Astrocyte of the cerebellum (primary cell): ENCODE data around the gene ZFP42.

ENCODE experiments used
- DNase-seq: peaks from one replicate; pipeline ENCODE4 v3.0.0-alpha.2; 2011; ENCODE audit warnings: low read depth
- H3K4me3 ChIP-seq: 2 replicates; pipeline ENCODE4 v1.5.1; 2011; ENCODE audit warnings: mild to moderate bottlenecking, low read depth, low read length, moderate library complexity
- in situ Hi-C: cut with HindIII; loops from 2 replicates; pipeline ENCODE4 v1.10.0; 2017; ENCODE audit warnings: low sequenced_read_pairs
- TF ChIP-seq, protein P1 (sequence below): IDR thresholded peaks from 2 replicates; pipeline ENCODE4 v1.5.1; 2012; ENCODE audit warnings: low read length, low read depth, moderate library complexity, mild to moderate bottlenecking; ENCODE audit errors: missing control alignments

Gene ZFP42

DNA sequence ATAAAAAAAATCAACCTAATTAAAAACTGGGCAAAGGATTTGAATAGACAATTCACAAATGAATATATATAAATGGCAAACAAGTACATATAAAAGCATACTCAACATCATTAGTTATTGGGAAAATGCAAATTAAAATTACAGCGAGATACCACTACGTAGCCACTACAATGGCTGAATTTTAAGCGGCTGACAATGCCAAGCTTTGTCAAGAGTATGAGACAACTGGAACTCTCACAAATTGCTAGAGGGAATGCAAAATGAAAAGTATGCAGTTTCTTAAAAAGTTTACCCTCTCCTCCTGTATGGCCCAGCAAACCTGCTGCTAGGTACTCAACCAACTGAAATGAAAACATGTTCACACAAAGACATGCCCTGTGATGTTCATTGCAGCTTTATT is 34.8 kb downstream of the ZFP42 start:
- no peak overlapping the region for H3K4me3 ChIP-seq
- TF ChIP-seq, protein P1, sequence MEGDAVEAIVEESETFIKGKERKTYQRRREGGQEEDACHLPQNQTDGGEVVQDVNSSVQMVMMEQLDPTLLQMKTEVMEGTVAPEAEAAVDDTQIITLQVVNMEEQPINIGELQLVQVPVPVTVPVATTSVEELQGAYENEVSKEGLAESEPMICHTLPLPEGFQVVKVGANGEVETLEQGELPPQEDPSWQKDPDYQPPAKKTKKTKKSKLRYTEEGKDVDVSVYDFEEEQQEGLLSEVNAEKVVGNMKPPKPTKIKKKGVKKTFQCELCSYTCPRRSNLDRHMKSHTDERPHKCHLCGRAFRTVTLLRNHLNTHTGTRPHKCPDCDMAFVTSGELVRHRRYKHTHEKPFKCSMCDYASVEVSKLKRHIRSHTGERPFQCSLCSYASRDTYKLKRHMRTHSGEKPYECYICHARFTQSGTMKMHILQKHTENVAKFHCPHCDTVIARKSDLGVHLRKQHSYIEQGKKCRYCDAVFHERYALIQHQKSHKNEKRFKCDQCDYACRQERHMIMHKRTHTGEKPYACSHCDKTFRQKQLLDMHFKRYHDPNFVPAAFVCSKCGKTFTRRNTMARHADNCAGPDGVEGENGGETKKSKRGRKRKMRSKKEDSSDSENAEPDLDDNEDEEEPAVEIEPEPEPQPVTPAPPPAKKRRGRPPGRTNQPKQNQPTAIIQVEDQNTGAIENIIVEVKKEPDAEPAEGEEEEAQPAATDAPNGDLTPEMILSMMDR: no peak
- in situ Hi-C loops: no loop called here
- DNase-seq: no peak

DNA sequence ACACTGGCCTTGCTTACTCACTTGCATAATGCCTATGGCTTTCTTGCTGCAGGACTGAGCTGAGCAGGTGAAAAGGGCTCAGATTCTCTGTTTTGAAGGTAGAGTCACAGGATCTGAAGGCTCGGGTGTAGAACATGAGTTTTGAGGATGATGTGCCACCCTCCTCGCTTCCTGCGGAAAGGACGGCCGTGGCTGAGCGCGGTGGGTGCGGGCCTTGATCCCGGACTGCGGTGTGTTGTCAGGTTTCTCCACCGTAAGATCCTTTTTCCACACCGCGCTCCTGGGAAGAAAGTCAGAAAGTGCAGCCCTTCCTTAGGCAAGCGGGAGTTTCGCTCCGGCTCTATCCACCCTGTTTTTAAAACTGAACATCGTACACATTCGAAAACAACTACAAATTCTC is 36.2 kb downstream of the ZFP42 start:
- TF ChIP-seq, protein P1: no peak
- in situ Hi-C loops: no loop called here
- no peak overlapping the region for H3K4me3 ChIP-seq

DNA sequence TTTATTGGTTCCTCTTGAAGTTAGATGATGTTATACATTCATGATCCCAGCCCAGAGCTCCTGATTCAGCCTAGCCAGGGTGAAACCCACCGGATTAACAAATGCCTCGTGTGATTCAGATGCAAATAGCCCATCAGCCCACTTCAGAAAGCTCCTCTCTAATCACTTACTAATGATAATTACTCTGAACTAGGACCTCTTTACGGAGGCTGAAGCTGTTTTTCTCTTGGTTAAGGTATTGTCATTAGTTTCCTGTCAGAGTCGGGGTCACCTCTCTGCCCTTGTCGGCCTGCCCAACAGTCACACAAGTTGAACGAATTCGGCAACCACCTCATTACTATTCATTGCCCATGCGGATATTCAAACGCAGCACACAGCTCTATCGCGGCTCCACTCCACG is 36.6 kb downstream of the ZFP42 start:
- in situ Hi-C loops: no loop called here
- TF ChIP-seq, protein P1: no peak
- no peak overlapping the region for H3K4me3 ChIP-seq
- DNase-seq: no peak

More for the DNA sequence above, 36.2 kb downstream of the ZFP42 start:
- DNase-seq: no peak

DNA sequence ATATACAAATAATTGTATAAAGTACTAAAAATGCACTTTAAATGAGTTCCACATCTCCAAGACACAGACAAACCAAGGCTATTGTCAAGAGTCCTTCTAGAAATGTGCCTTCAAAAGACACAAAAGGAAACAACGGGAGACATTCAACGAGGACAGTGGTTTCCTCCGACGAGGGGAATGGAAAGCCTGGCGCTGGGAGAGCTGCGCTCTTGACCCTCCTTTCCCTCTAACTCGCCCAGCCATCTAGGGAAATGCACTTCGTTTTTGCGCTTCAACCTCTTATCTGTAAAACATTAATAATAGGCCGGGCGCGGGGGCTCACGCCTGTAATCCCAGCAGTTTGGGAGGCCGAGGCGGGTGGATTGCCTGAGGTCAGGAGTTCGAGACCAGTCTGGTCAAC is 37.0 kb downstream of the ZFP42 start:
- in situ Hi-C loops: no loop called here
- TF ChIP-seq, protein P1: no peak
- H3K4me3 ChIP-seq: no peak overlapping the region
- DNase-seq: no peak

DNA sequence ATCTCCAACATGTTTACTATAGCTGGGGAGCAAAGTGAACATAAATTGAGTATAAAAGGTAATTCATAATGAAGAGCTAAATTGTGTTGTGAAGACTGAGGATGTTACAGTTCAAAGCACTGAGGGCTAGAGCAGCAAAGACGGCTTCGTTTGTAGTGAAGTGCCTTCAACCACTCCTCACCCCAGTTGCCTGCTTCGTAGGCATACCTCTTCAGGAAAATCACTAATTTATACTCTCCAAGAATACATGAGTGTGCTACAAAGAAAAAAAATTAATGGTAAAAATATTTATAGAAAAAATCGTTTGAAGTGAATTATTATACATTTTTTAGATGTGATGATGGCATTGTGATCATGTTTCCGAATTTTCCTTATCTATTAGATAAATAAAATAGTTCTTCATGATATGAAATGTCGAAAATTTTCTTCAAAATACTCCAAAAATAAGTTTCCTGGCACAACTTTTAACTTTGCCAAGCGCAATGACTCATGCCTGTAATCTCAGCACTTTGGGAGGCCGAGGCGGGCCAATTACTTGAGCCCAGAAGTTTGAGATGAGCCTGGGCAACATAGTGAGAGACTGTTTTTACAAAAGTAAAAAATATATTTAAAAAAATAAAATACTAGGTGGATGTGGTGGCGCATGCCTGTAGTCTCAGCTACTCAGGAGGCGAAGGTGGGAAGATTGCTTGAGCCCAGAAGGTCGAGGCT is 41.6 kb downstream of the ZFP42 start:
- no peak for DNase-seq
- TF ChIP-seq, protein P1: no peak
- in situ Hi-C loops: no loop called here
- H3K4me3 ChIP-seq: no peak overlapping the region

DNA sequence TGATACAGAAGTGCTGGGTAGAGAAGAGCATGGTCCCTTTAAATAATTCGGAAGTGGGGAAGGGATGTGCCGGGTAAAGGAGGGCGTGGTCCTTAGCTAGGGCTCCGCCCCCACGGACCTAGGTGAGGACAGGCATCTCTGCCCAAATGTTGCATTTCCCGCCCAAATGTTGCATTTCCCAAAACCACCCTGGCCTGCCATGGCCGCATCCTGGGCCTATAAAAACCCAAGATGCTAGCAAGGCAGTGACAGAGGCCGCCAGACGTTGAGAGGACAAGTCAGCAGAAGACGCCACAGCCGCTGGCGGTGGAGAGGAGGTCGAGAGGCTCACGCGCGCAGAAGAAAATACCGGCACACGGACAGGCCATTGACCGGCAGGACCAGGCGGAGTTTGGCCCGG is 46.1 kb downstream of the ZFP42 start:
- DNase-seq: no peak
- in situ Hi-C loops: no loop called here
- TF ChIP-seq, protein P1: no peak

More for the DNA sequence above, 46.1 kb downstream of the ZFP42 start:
- no peak overlapping the region for H3K4me3 ChIP-seq
